ENCODE measurements around the gene ACBD4.

- TF ChIP-seq CTCF (IDR thresholded peaks at IDR 0.05) (no peak), POLR2A (IDR thresholded peaks at IDR 0.05) (no peak)
Observed at GRCh38 chr17:45146592-45146889, 11.1 kb downstream of the ACBD4 start.

All from esophagus squamous epithelium (tissue), 4 donors.